Measurements from ENCODE around the gene EMILIN2.

Gene EMILIN2

GRCh38 chr18:2956056-2956455 lies 109.2 kb downstream of the EMILIN2 start:
- TF ChIP-seq CTCF (conservative IDR thresholded peaks at IDR 0.05; ENCODE audit: low read length) (no peak), EZH2phosphoT487 (IDR thresholded peaks at IDR 0.05; ENCODE audit: borderline replicate concordance) (no peak)
- H4K20me1 ChIP-seq (ENCODE audit: insufficient read depth, low read length, poor library complexity, severe bottlenecking), result peaks cover 3% of the 10 kb centered on the region
- H3K4me1 ChIP-seq (ENCODE audit: insufficient read depth, low read length, poor library complexity, severe bottlenecking), result peaks cover 27% of the 10 kb centered on the region
- H2AFZ ChIP-seq (ENCODE audit: low read length), result no peak overlapping the region
- H3F3A ChIP-seq (ENCODE audit: low read depth), result peaks cover 5% of the 10 kb centered on the region; the same call in 1 of the 2 replicates
- no peak overlapping the region for H3K4me2 ChIP-seq (ENCODE audit: low read depth, low read length, poor library complexity, severe bottlenecking)
- no peak overlapping the region for H3K4me3 ChIP-seq (ENCODE audit: low read length, poor library complexity, severe bottlenecking)
- no peaks in the 10 kb centered on the region for H3K9me3 ChIP-seq (ENCODE audit: insufficient read depth, low read depth, low read length)
- peaks cover 48% of the 10 kb centered on the region for H3K79me2 ChIP-seq (ENCODE audit: insufficient read depth, low read length)
- no peak overlapping the region for H3K9ac ChIP-seq (ENCODE audit: low read depth, low read length, poor library complexity, severe bottlenecking)
- no peaks in the 10 kb centered on the region for H3K9me2 ChIP-seq (replicated peaks; ENCODE audit: low read depth, low read length)
- no peaks in the 10 kb centered on the region for H3K27me3 ChIP-seq (ENCODE audit: insufficient read depth, low read length, poor library complexity, severe bottlenecking)
- H3K36me3 ChIP-seq (ENCODE audit: insufficient read depth, low read length), result peaks cover 82% of the 10 kb centered on the region

- Histone ChIP-seq H3K4me1 (ENCODE audit: insufficient read depth, low read length, poor library complexity, severe bottlenecking) (peaks cover 53% of the 10 kb centered on the region), H3K9me3 (ENCODE audit: insufficient read depth, low read depth, low read length) (no peaks in the 10 kb centered on the region), H2AFZ (ENCODE audit: low read length) (no peak overlapping the region), H3K9me2 (replicated peaks; ENCODE audit: low read depth, low read length) (no peaks in the 10 kb centered on the region), H3K79me2 (ENCODE audit: insufficient read depth, low read length) (peaks cover 74% of the 10 kb centered on the region), H3K4me2 (ENCODE audit: low read depth, low read length, poor library complexity, severe bottlenecking) (no peak overlapping the region), H3K27me3 (ENCODE audit: insufficient read depth, low read length, poor library complexity, severe bottlenecking) (no peaks in the 10 kb centered on the region), H3K4me3 (ENCODE audit: low read length, poor library complexity, severe bottlenecking) (no peak overlapping the region), H3F3A (ENCODE audit: low read depth) (peaks cover 5% of the 10 kb centered on the region; the same call in 1 of the 2 replicates), H3K9ac (ENCODE audit: low read depth, low read length, poor library complexity, severe bottlenecking) (no peak overlapping the region), H3K36me3 (ENCODE audit: insufficient read depth, low read length) (peaks cover 56% of the 10 kb centered on the region; the same call in 1 of the 2 replicates), H4K20me1 (ENCODE audit: insufficient read depth, low read length, poor library complexity, severe bottlenecking) (peaks cover 14% of the 10 kb centered on the region)
- TF ChIP-seq EZH2phosphoT487 (IDR thresholded peaks at IDR 0.05; ENCODE audit: borderline replicate concordance), result no peak
- TF ChIP-seq CTCF (conservative IDR thresholded peaks at IDR 0.05; ENCODE audit: low read length), result no peak
Observed at GRCh38 chr18:2958819-2959298, 112.1 kb downstream of the EMILIN2 start.

GRCh38 chr18:2959341-2959740 lies 112.5 kb downstream of the EMILIN2 start:
- H3F3A ChIP-seq (ENCODE audit: low read depth), result peaks cover 5% of the 10 kb centered on the region; the same call in 1 of the 2 replicates
- TF ChIP-seq CTCF (conservative IDR thresholded peaks at IDR 0.05; ENCODE audit: low read length) (no peak), EZH2phosphoT487 (IDR thresholded peaks at IDR 0.05; ENCODE audit: borderline replicate concordance) (no peak)
- H3K9me3 ChIP-seq (ENCODE audit: insufficient read depth, low read depth, low read length), result no peaks in the 10 kb centered on the region
- H3K9me2 ChIP-seq (replicated peaks; ENCODE audit: low read depth, low read length), result no peaks in the 10 kb centered on the region
- H3K27me3 ChIP-seq (ENCODE audit: insufficient read depth, low read length, poor library complexity, severe bottlenecking), result no peaks in the 10 kb centered on the region
- peaks cover 51% of the 10 kb centered on the region; the same call in 1 of the 2 replicates for H3K36me3 ChIP-seq (ENCODE audit: insufficient read depth, low read length)
- H4K20me1 ChIP-seq (ENCODE audit: insufficient read depth, low read length, poor library complexity, severe bottlenecking), result peaks cover 14% of the 10 kb centered on the region
- H3K4me2 ChIP-seq (ENCODE audit: low read depth, low read length, poor library complexity, severe bottlenecking), result peak overlapping the region; percentile 91
- H3K4me1 ChIP-seq (ENCODE audit: insufficient read depth, low read length, poor library complexity, severe bottlenecking), result peaks cover 55% of the 10 kb centered on the region
- peaks cover 79% of the 10 kb centered on the region for H3K79me2 ChIP-seq (ENCODE audit: insufficient read depth, low read length)
- no peak overlapping the region for H3K4me3 ChIP-seq (ENCODE audit: low read length, poor library complexity, severe bottlenecking)
- no peak overlapping the region for H3K9ac ChIP-seq (ENCODE audit: low read depth, low read length, poor library complexity, severe bottlenecking)
- no peak overlapping the region for H2AFZ ChIP-seq (ENCODE audit: low read length)

Measured in Loucy (cell line).